Endothelial cell of umbilical vein (primary cell): ENCODE data around the gene ATXN2. TPM values are rescaled to one million over a fixed set of nuclear protein-coding genes. Genes with fewer than 3 reads are reported as not detected.
"Not testable (repeated sequence)": the region's sequence is repeated elsewhere in the genome, so short reads cannot be mapped to it uniquely, and the experiment has no call there.

Experiments used
- BruUV-seq: library from RNA; stranded (reverse); fragments of 400-500 nt; replicated peaks from 2 replicates; lab custom pipeline; 2021; lab: Mats Ljungman, UMichigan
- CTCF ChIA-PET: fragments of 300-600, 350-600 bp; sonication (Branson Sonifier 250); formaldehyde crosslinking; loops from one replicate; lab custom pipeline; 2021; ENCODE audit warnings: antibody characterized with exemption, inconsistent platforms; lab: Charles Lee
- POLR2A ChIA-PET: fragments of 300-600, 350-600 bp; sonication (Branson Sonifier 250); formaldehyde crosslinking; loops from one replicate; lab custom pipeline; 2021; ENCODE audit warnings: antibody characterized with exemption, inconsistent platforms; lab: Charles Lee
- DNase-seq: peaks from one replicate; pipeline ENCODE4 v3.0.0-alpha.2; 2011; ENCODE audit warnings: low read depth, low spot score
- FAIRE-seq: peaks from 2 replicates; lab custom pipeline; 2011; peaks lifted over from hg19 to GRCh38; lab: Jason Lieb, UNC
- H2AFZ ChIP-seq: 2 replicates; pipeline ENCODE4 v1.6.0; 2012; ENCODE audit warnings: low read depth, low read length, control low read depth, inconsistent platforms
- H3K27ac ChIP-seq: 2 replicates; pipeline ENCODE4 v1.5.1; 2011; ENCODE audit warnings: low read depth, mild to moderate bottlenecking, control low read depth, low read length, moderate library complexity; ENCODE audit not compliant: insufficient read depth
- H3K27me3 ChIP-seq, 2 experiments: 2 replicates each; pipeline versions ENCODE4 v1.6.0 to v1.6.1; 2011; ENCODE audit warnings: low read length in 2 of 2, mixed read lengths in 1 of 2; ENCODE audit not compliant: control insufficient read depth in 2 of 2, insufficient read depth in 2 of 2
- H3K36me3 ChIP-seq, 2 experiments: 2 replicates in 1 of 2; 3 replicates in 1 of 2; pipeline ENCODE4 v1.5.1; 2011; ENCODE audit warnings: low read length in 2 of 2, mild to moderate bottlenecking in 1 of 2, moderate library complexity in 1 of 2; ENCODE audit not compliant: control insufficient read depth in 2 of 2, insufficient read depth in 2 of 2; ENCODE audit errors: extremely low read depth in 1 of 2
- H3K4me1 ChIP-seq: 3 replicates; pipeline ENCODE4 v1.5.1; 2011; ENCODE audit warnings: mild to moderate bottlenecking, low read length; ENCODE audit not compliant: control insufficient read depth, insufficient read depth; ENCODE audit errors: extremely low read depth
- H3K4me2 ChIP-seq: 2 replicates; pipeline ENCODE4 v1.6.1; 2011; ENCODE audit warnings: low read length, control low read depth, mixed read lengths; ENCODE audit not compliant: insufficient read depth
- H3K4me3 ChIP-seq, 3 experiments: fragments of 200-600 bp in 1 of 3; sonication (generic), shearing (Covaris generic) in 1 of 3; replicated peaks in 1 of 3; 2 replicates each; pipeline ENCODE4 v1.5.1; 2011 to 2016; ENCODE audit warnings: control low read depth in 3 of 3, low read length in 3 of 3, mild to moderate bottlenecking in 2 of 3, inconsistent platforms in 1 of 3, low read depth in 1 of 3, moderate library complexity in 1 of 3; ENCODE audit not compliant: insufficient read depth in 1 of 3
- H3K79me2 ChIP-seq: 2 replicates; pipeline ENCODE4 v1.6.0; 2012; ENCODE audit warnings: low read length, inconsistent platforms; ENCODE audit not compliant: control insufficient read depth, insufficient read depth
- H3K9ac ChIP-seq: replicated peaks from 2 replicates; pipeline ENCODE3; 2011; ENCODE audit warnings: low read length, control low read depth; ENCODE audit not compliant: insufficient read depth; ENCODE audit errors: extremely low read depth
- H3K9me1 ChIP-seq: replicated peaks from 3 replicates; pipeline ENCODE4 v1.6.0; 2011; ENCODE audit warnings: mild to moderate bottlenecking, low read length; ENCODE audit not compliant: control insufficient read depth, insufficient read depth; ENCODE audit errors: extremely low read depth
- H3K9me3 ChIP-seq: replicated peaks from 2 replicates; pipeline ENCODE4 v1.5.1; 2012; ENCODE audit warnings: low read length, inconsistent platforms; ENCODE audit not compliant: control insufficient read depth, insufficient read depth
- H4K20me1 ChIP-seq: replicated peaks from 2 replicates; pipeline ENCODE3; 2011; ENCODE audit warnings: mild to moderate bottlenecking, low read length; ENCODE audit not compliant: control insufficient read depth, insufficient read depth; ENCODE audit errors: extremely low read depth
- CTCF ChIP-seq, 2 donors: IDR thresholded peaks; 1 replicate in 1 of 2; 2 replicates in 1 of 2; pipeline ENCODE4 v1.5.1; 2011; ENCODE audit warnings: low read length in 2 of 2, mild to moderate bottlenecking in 2 of 2, moderate library complexity in 2 of 2, control low read depth in 1 of 2, inconsistent platforms in 1 of 2, low read depth in 1 of 2; ENCODE audit not compliant: insufficient read depth in 1 of 2; ENCODE audit errors: extremely low read depth in 1 of 2
- EZH2 ChIP-seq: IDR thresholded peaks from 2 replicates; pipeline ENCODE4 v1.6.1; 2012; ENCODE audit warnings: borderline replicate concordance, low read depth, mild to moderate bottlenecking, moderate library complexity, low read length, inconsistent platforms; ENCODE audit not compliant: severe bottlenecking
- FOS ChIP-seq: IDR thresholded peaks from 2 replicates; pipeline ENCODE4 v1.6.1; 2011; ENCODE audit warnings: mild to moderate bottlenecking, low read length, moderate library complexity, borderline replicate concordance; ENCODE audit not compliant: insufficient read depth
- GATA2 ChIP-seq: IDR thresholded peaks from 2 replicates; pipeline ENCODE4 v1.7.0; 2011; ENCODE audit warnings: low read depth, mild to moderate bottlenecking, moderate library complexity, mixed read lengths, low read length; ENCODE audit not compliant: insufficient read length, insufficient read depth
- JUN ChIP-seq: IDR thresholded peaks from 2 replicates; pipeline ENCODE4 v1.6.1; 2011; ENCODE audit warnings: borderline replicate concordance, low read depth; ENCODE audit not compliant: insufficient read length, insufficient read depth
- MAX ChIP-seq: IDR thresholded peaks from 2 replicates; pipeline ENCODE4 v1.6.1; 2011; ENCODE audit not compliant: insufficient read depth, insufficient read length
- MYC ChIP-seq: IDR thresholded peaks from one replicate; pipeline ENCODE4 v1.6.1; 2011; ENCODE audit warnings: mild to moderate bottlenecking, low read depth, low read length
- POLR2A ChIP-seq: IDR thresholded peaks from 2 replicates; pipeline ENCODE4 v1.6.1; 2012; ENCODE audit warnings: low read depth, mild to moderate bottlenecking, control low read depth, low read length
- POLR2AphosphoS5 ChIP-seq: IDR thresholded peaks from 2 replicates; pipeline ENCODE4 v1.6.1; 2012; ENCODE audit warnings: low read depth, mild to moderate bottlenecking, control low read depth, low read length, moderate library complexity; ENCODE audit not compliant: insufficient read depth
- dilution Hi-C: fragments of 300-500 bp; cut with MboI; formaldehyde crosslinking; loops from one replicate; pipeline ENCODE4 v1.15.0; 2019; ENCODE audit warnings: low sequenced_read_pairs; ENCODE audit not compliant: extremely low pct_ligation_motif_present
- intact Hi-C: fragments of 100-400 bp; cut with micrococcal nuclease; formaldehyde crosslinking; loops from one replicate; pipeline ENCODE4 v1.10.0; 2022
- polyA plus RNA-seq, 4 experiments: library from polyadenylated mRNA; depleted of rRNA in 3 of 4; stranded (reverse) in 3 of 4; unstranded in 1 of 4; fragments of >200 nt; gene quantifications; 2 replicates each; pipeline versions ENCODE4 v1.2.1 to v1.2.3, GENCODE V29; 2011 to 2012; ENCODE audit warnings: missing spikeins in 1 of 4
- total RNA-seq: library from RNA; stranded (reverse); gene quantifications from 2 replicates; pipeline ENCODE4 v1.2.3, GENCODE V29; 2021

ATXN2 gene
- total and polyA plus RNA-seq, 2 donors (not counting 3 experiments of a cell fraction or from before 2014, with no cell fraction given): 58.9 to 86.7 TPM

GRCh38 chr12:111494676-111495075 lies 104.4 kb downstream of the ATXN2 start:
- CTCF ChIA-PET: interaction anchor here (1.1 kb wide), 1 partner anchor 97 kb away, joined by 4 read pairs; no protein-coding TSS in a partner anchor
- dilution Hi-C loops: no loop called here
- Histone ChIP-seq H3K4me1 (no peaks in the 10 kb centered on the region), H3K4me2 (no peak overlapping the region), H3K9ac (no peak overlapping the region), H2AFZ (no peak overlapping the region), H3K36me3 (peaks cover 5 to 10% of the 10 kb centered on the region in 2 experiments), H3K27ac (no peak overlapping the region), H3K9me1 (no peaks in the 10 kb centered on the region), H3K4me3 (no peak overlapping the region), H3K79me2 (peaks cover 4% of the 10 kb centered on the region), H3K27me3 (no peaks in the 10 kb centered on the region), H4K20me1 (no peaks in the 10 kb centered on the region), H3K9me3 (no peaks in the 10 kb centered on the region)
- FAIRE-seq (no peak), DNase-seq (no peak)
- TF ChIP-seq POLR2AphosphoS5 (no peak), EZH2 (no peak), GATA2 (no peak), FOS (no peak), MAX (no peak), JUN (no peak), MYC (no peak), CTCF (IDR thresholded peaks at IDR 0.05; ENCODE audit: extremely low read depth in 1 of 2, insufficient read depth in 1 of 2, low read depth in 1 of 2, low read length in 2 of 2) (no peak), POLR2A (no peak)
- no TSS peak for BruUV-seq
- intact Hi-C loops: no loop called here
- POLR2A ChIA-PET: no interaction called here

GRCh38 chr12:111492979-111493378 lies 106.1 kb downstream of the ATXN2 start:
- H3K4me3 ChIP-seq, H3K9ac ChIP-seq, H3K4me2 ChIP-seq, intact Hi-C loops, H4K20me1 ChIP-seq, H3K9me1 ChIP-seq, H3K79me2 ChIP-seq, POLR2A ChIA-PET, H3K4me1 ChIP-seq, BruUV-seq, dilution Hi-C loops, H2AFZ ChIP-seq, H3K9me3 ChIP-seq, H3K27me3 ChIP-seq, H3K27ac ChIP-seq: not testable (repeated sequence)
- H3K36me3 ChIP-seq: peaks cover 9 to 15% of the 10 kb centered on the region in 2 experiments
- CTCF ChIA-PET: interaction anchor here (1.1 to 1.7 kb wide), 2 partner anchors 13 to 96 kb away, joined by 3 to 5 read pairs; no protein-coding TSS in a partner anchor
- FAIRE-seq (peak; percentile 21), DNase-seq (peak; percentile 32)
